Fibroblast of lung (primary cell): ENCODE results near the gene KHNYN. TPM values are rescaled to one million over a fixed set of nuclear protein-coding genes. Genes with fewer than 3 reads are reported as not detected.
A peak's percentile ranks its signal among the peaks of the same experiment; 100 is the strongest.

Source experiments
- DNase-seq, 2 donors: peaks; one replicate each; pipeline versions ENCODE4 v3.0.0 to v3.0.0-alpha.2; 2010; ENCODE audit warnings: low read depth in 2 of 2
- H2AFZ ChIP-seq: 2 replicates; pipeline ENCODE4 v1.5.1; 2012; ENCODE audit warnings: low read length, control low read depth, inconsistent platforms
- H3K27ac ChIP-seq: 2 replicates; pipeline ENCODE4 v1.5.1; 2011; ENCODE audit warnings: low read length, control low read depth; ENCODE audit not compliant: insufficient read depth
- H3K27me3 ChIP-seq: 2 replicates; pipeline ENCODE4 v1.5.1; 2011; ENCODE audit warnings: mild to moderate bottlenecking, low read length; ENCODE audit not compliant: control insufficient read depth, insufficient read depth
- H3K36me3 ChIP-seq: 2 replicates; pipeline ENCODE4 v1.5.1; 2011; ENCODE audit warnings: low read length; ENCODE audit not compliant: control insufficient read depth, insufficient read depth
- H3K4me1 ChIP-seq: 2 replicates; pipeline ENCODE4 v1.5.1; 2011; ENCODE audit warnings: low read length; ENCODE audit not compliant: control insufficient read depth, insufficient read depth; ENCODE audit errors: extremely low read depth
- H3K4me2 ChIP-seq: 2 replicates; pipeline ENCODE4 v1.5.1; 2011; ENCODE audit warnings: low read length, control low read depth; ENCODE audit not compliant: insufficient read depth; ENCODE audit errors: extremely low read depth
- H3K4me3 ChIP-seq, 4 experiments: fragments of 200-600 bp in 1 of 4; sonication (generic) in 1 of 4; replicated peaks in 1 of 4; 2 replicates each; pipeline ENCODE4 v1.5.1; 2011 to 2016; ENCODE audit warnings: low read length in 4 of 4, low read depth in 3 of 4, mild to moderate bottlenecking in 3 of 4, control low read depth in 2 of 4, inconsistent platforms in 1 of 4, mixed read lengths in 1 of 4; ENCODE audit not compliant: insufficient read depth in 1 of 4; ENCODE audit errors: control extremely low read depth in 1 of 4
- H3K79me2 ChIP-seq: 2 replicates; pipeline ENCODE4 v1.5.1; 2012; ENCODE audit warnings: mild to moderate bottlenecking, low read length, inconsistent platforms; ENCODE audit not compliant: control insufficient read depth, insufficient read depth
- H3K9ac ChIP-seq: 2 replicates; pipeline ENCODE4 v1.5.1; 2011; ENCODE audit warnings: mild to moderate bottlenecking, low read length, control low read depth; ENCODE audit not compliant: insufficient read depth
- H3K9me3 ChIP-seq: 2 replicates; pipeline ENCODE4 v1.5.1; 2012; ENCODE audit warnings: low read depth, low read length; ENCODE audit not compliant: control insufficient read depth, insufficient read depth
- H4K20me1 ChIP-seq: 2 replicates; pipeline ENCODE4 v1.5.1; 2011; ENCODE audit warnings: low read length; ENCODE audit not compliant: control insufficient read depth, insufficient read depth; ENCODE audit errors: extremely low read depth
- EZH2 ChIP-seq: IDR thresholded peaks from 2 replicates; pipeline ENCODE4 v1.5.1; 2012; ENCODE audit warnings: low read length, control low read depth, mild to moderate bottlenecking; ENCODE audit errors: missing control alignments
- polyA plus RNA-seq, 2 donors: library from polyadenylated mRNA; depleted of rRNA in 1 of 2; stranded (reverse) in 1 of 2; unstranded in 1 of 2; fragments of >200 nt; gene quantifications; 2 replicates each; pipeline ENCODE4 v1.2.1, GENCODE V29; 2011 to 2012; ENCODE audit warnings: missing spikeins in 1 of 2
- total RNA-seq: library from RNA; depleted of rRNA; stranded (reverse); fragments of >200 nt; gene quantifications from 2 replicates; pipeline ENCODE4 v1.2.1, GENCODE V29; 2014
- TF ChIP-seq, protein P1 (sequence below), 2 donors: IDR thresholded peaks in 1 of 2; conservative IDR thresholded peaks in 1 of 2; 1 replicate in 1 of 2; 2 replicates in 1 of 2; pipeline ENCODE4 v1.5.1; 2011 to 2012; ENCODE audit warnings: low read length in 2 of 2, control low read depth in 1 of 2, inconsistent platforms in 1 of 2, low read depth in 1 of 2, mild to moderate bottlenecking in 1 of 2

KHNYN gene
- total and polyA plus RNA-seq, 2 donors (not counting 1 experiment from before 2014, with no cell fraction given), result 14.6 to 61.1 TPM

DNA sequence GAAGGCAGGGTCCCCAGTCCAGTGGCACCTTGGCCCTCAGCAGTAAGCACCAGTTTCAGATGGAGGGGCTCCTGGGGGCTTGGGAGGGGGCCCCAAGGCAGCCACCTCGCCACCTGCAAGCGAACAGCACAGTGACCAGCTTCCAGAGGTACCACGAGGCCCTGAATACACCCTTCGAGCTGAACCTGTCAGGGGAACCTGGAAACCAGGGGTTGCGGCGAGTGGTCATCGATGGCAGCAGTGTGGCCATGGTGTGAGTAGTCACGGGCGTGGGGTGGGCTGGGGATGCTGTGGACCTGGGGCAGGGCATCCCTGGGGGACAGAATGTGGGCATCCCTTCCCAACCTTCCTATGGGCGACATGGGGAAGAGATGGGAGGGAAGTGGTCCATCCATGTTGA, 19.8 kb upstream of the KHNYN start:
- H3K9me3 ChIP-seq, result no peaks in the 10 kb centered on the region
- H4K20me1 ChIP-seq, result no peaks in the 10 kb centered on the region
- no peak overlapping the region for H3K27ac ChIP-seq
- no peak for DNase-seq
- H3K27me3 ChIP-seq, result no peaks in the 10 kb centered on the region
- no peaks in the 10 kb centered on the region for H3K79me2 ChIP-seq
- no peaks in the 10 kb centered on the region for H3K4me1 ChIP-seq
- H3K36me3 ChIP-seq, result no peaks in the 10 kb centered on the region
- H3K4me2 ChIP-seq, result no peak overlapping the region
- H3K4me3 ChIP-seq, result no peak overlapping the region
- TF ChIP-seq, protein P1, sequence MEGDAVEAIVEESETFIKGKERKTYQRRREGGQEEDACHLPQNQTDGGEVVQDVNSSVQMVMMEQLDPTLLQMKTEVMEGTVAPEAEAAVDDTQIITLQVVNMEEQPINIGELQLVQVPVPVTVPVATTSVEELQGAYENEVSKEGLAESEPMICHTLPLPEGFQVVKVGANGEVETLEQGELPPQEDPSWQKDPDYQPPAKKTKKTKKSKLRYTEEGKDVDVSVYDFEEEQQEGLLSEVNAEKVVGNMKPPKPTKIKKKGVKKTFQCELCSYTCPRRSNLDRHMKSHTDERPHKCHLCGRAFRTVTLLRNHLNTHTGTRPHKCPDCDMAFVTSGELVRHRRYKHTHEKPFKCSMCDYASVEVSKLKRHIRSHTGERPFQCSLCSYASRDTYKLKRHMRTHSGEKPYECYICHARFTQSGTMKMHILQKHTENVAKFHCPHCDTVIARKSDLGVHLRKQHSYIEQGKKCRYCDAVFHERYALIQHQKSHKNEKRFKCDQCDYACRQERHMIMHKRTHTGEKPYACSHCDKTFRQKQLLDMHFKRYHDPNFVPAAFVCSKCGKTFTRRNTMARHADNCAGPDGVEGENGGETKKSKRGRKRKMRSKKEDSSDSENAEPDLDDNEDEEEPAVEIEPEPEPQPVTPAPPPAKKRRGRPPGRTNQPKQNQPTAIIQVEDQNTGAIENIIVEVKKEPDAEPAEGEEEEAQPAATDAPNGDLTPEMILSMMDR (conservative IDR thresholded peaks at IDR 0.05 in 1 of 2, IDR thresholded peaks at IDR 0.05 in 1 of 2; ENCODE audit: low read depth in 1 of 2, low read length in 2 of 2), result no peak
- TF ChIP-seq EZH2, result no peak
- H3K9ac ChIP-seq, result no peak overlapping the region
- no peak overlapping the region for H2AFZ ChIP-seq

DNA sequence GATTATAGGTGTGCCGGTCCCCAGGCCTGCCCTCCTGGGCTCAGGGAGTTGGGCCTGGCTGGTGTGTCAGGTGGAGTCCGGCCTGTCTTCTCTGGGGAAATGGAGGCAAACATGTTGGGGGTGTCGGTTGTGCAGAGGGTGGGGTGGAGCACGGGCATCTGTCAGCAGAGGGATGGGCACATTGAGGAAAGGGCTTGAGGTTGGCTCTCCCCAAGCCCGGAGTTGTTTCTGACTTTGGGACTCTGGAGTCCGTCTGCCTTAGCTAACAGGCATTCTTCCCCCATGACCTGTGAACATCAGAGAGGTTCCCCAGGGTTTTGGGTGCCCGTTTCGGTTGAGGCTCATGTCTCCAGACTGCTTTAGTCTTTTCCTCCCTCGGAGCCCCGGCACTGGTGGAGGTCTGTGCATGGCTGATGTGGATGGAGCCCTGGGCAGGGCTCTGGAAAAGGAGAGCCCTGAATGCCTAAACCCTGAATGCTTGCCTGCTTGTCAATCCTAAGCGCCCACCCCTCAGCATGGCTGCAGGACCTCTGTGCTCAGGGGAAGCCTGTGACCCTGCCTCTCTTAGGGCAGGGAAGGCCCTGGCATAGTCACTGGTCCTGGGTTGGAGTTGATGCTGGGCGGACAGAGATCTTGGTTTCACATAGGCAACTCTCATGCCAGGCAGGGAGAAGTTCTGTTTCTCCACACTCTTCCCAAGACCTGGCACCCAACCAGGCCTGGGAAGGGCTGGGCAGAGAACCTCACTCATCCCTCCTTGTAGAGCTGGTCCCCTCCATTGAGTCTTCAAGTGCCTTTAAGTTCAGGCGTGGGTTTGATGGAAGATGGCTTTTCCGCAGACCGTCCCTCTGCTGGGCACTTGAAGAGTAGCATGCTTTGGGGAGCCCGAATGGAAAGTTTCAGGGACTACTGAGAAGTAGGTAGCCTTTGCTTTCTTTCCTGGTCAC, 18.0 kb upstream of the KHNYN start:
- H3K27me3 ChIP-seq, result no peaks in the 10 kb centered on the region
- no peak overlapping the region for H3K4me2 ChIP-seq
- H3K36me3 ChIP-seq, result no peaks in the 10 kb centered on the region
- no peaks in the 10 kb centered on the region for H4K20me1 ChIP-seq
- no peaks in the 10 kb centered on the region for H3K9me3 ChIP-seq
- no peak overlapping the region for H3K4me3 ChIP-seq
- H2AFZ ChIP-seq, result no peak overlapping the region
- H3K4me1 ChIP-seq, result no peaks in the 10 kb centered on the region
- TF ChIP-seq, protein P1 (conservative IDR thresholded peaks at IDR 0.05 in 1 of 2, IDR thresholded peaks at IDR 0.05 in 1 of 2; ENCODE audit: low read depth in 1 of 2, low read length in 2 of 2), result peak; percentile 82
- TF ChIP-seq EZH2, result no peak
- H3K9ac ChIP-seq, result no peak overlapping the region
- H3K79me2 ChIP-seq, result no peaks in the 10 kb centered on the region
- DNase-seq, result peak; percentile 41 to 72
- H3K27ac ChIP-seq, result no peak overlapping the region

DNA sequence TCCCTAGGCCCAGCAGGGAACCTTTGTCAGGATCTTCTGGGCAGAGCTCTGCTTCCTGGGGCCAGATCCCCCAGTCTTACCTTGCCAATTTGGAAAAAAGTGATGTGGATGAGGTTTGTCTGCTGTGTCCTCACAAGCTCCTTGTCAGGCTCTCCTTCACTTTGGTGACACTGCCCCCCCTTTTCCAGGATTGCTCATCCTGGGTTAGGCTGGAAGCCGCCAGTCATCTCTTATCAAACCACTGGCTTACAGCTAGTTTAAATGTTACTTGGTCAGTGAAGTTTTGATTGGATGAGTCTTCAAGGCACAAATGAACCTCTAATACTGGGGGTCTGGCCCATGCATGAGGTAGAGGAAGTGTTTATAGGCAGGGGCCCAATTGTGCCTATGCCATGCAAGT, 15.7 kb upstream of the KHNYN start:
- Histone ChIP-seq H3K27me3 (peaks cover 1% of the 10 kb centered on the region), H3K79me2 (no peaks in the 10 kb centered on the region), H3K4me3 (no peak overlapping the region), H3K4me2 (no peak overlapping the region), H4K20me1 (no peaks in the 10 kb centered on the region), H3K4me1 (no peaks in the 10 kb centered on the region), H3K9ac (no peak overlapping the region), H3K27ac (no peak overlapping the region), H2AFZ (no peak overlapping the region), H3K9me3 (no peaks in the 10 kb centered on the region), H3K36me3 (no peaks in the 10 kb centered on the region)
- no peak for DNase-seq
- no peak for TF ChIP-seq EZH2
- TF ChIP-seq, protein P1 (conservative IDR thresholded peaks at IDR 0.05 in 1 of 2, IDR thresholded peaks at IDR 0.05 in 1 of 2; ENCODE audit: low read depth in 1 of 2, low read length in 2 of 2), result no peak
